Suppressor macrophage (primary cell): ENCODE measurements around the gene CEACAM19.
"Not testable (repeated sequence)": the region's sequence is repeated elsewhere in the genome, so short reads cannot be mapped to it uniquely, and the experiment has no call there.

Experiments
- DNase-seq, 4 experiments: peaks; one replicate each; pipeline ENCODE4 v3.0.0-alpha.2; 2020 to 2022

Gene CEACAM19

GRCh38 chr19:44702551-44703176 lies 31.4 kb downstream of the CEACAM19 start:
- DNase-seq, result no peak

DNA sequence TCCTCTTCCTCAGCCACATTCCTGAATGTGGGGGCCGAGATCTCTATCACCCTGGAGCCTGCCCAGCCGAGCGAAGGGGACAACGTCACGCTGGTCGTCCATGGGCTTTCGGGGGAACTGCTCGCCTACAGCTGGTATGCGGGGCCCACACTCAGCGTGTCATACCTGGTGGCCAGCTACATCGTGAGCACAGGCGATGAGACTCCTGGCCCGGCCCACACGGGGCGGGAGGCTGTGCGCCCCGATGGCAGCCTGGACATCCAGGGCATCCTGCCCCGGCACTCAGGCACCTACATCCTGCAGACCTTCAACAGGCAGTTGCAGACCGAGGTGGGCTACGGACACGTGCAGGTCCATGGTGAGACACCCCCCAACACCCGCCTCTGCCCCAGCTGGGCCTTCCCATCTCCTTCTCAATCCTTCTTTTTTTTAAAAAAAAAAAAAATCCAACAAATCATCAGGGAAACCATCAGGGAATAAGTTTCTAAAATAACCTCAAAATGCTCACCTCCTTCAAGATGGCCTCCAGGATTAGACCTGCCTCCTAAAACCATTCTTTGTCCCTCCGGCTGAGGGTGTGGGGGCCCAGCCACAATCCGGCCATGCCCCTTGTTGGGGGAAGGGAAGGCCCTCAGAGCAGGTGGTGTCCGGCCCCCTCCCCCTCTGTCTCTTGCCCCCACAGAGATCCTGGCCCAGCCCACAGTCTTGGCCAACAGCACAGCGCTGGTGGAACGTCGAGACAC lies 32.2 kb downstream of the CEACAM19 start:
- DNase-seq, result no peak

GRCh38 chr19:44704982-44705381 lies 33.7 kb downstream of the CEACAM19 start:
- no peak for DNase-seq

DNA sequence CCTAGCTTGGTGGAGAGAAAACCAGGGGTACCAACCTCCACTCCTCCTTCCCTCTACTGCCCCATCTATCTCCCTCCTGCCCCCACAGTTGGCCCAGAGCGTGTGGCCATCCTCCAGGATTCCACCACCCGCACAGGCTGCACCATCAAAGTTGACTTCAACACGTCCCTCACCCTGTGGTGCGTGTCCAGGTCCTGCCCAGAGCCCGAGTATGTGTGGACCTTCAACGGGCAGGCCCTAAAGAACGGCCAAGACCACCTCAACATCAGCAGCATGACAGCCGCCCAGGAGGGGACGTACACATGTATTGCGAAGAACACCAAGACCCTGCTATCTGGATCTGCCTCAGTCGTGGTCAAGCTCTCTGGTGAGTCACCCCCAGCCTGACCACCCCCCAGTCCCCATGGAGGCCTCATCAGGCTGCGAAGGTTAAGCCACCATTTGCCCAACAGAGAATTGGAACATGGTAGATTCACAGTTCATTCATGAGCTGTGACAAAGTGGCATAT lies 34.3 kb downstream of the CEACAM19 start:
- DNase-seq, result no peak

DNA sequence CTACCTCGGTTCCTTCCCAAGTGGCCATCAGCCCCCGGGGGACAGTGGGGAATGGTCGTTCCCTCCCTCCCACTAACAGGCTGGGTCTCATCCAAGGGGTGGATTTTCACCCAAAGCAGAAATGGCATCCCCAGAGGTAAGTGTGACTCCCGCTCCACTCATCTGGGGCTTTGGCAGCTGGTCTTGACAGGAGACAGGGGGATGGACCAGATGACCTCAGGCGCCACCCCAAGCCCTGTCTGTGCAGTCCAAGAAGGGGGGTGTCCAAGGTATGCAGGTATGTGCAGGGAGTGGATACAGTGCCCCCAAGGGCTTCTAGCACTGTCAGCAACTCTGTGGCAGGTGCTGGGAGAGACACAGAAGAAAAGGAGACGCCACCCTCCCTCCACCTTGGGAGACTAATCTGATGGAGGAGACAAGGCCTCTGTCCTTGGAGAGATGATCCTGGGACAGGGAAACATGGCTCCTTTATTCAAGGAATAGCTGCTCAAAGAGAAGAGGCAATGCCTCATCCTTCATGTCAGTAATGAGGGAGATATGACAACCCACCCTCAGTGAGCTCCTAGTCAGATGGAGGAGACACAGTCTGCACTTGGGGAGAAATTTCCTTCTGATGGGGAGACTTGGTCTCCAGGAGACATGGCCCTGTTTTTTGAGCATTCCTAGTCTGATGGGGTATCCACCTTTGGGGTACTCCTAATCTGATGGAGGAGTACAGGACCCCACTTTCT lies 35.4 kb downstream of the CEACAM19 start:
- no peak for DNase-seq

GRCh38 chr19:44707794-44708193 lies 36.5 kb downstream of the CEACAM19 start:
- no peak for DNase-seq

GRCh38 chr19:44708940-44709339 lies 37.7 kb downstream of the CEACAM19 start:
- DNase-seq, result no peak

- DNase-seq, result not testable (repeated sequence)
These were observed 38.4 kb downstream of the CEACAM19 start for GRCh38 chr19:44709434-44710266.

DNA sequence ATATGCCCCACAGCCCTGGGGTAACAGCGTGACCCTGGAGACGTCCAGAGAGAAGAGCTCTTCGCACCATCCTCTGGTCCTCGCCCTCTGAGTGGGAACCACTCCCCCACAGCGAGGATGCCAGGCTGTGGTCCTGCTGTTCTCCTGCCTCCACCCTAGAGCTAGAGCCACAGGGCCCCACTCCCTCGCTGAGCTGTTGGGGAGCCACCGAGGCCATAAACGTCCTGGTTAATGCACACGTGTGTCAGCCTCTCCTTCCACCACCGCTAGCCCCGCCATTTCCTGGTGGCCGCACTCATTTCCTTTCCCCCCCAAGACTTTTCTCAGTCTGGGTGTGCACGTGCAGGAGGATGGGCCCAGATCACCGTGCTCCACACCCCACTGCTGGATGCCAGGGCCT lies 39.2 kb downstream of the CEACAM19 start:
- no peak for DNase-seq

GRCh38 chr19:44712864-44713515 lies 41.7 kb downstream of the CEACAM19 start:
- peak in 1 of 4 experiments; percentile 28 for DNase-seq

DNA sequence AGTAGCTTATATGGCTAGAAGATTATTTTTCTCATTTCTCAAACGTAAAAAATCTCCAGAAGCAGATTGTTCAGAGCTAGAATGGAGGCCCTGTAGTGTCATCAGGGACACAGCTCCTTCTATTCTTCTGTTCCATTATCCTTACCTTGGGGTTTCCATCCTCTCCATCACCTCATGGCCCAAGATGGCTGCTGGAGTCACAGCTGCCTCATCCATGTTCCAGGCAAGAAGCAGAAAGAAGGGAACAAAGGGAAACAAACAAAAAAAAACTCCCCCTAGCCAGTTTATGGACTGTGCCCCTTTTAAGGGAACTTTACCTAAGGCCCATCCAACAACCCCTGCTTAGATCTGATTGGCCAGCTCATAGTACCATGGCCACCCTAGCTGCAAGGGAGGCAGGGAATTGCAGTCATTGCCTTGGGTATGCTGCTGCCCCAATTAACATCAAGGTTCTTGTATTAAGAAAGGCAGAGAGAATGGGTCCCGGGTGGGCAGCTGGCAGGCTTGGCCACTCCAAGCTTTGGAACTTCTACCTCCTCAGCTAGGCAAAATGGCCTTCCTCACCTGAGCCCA lies 43.4 kb downstream of the CEACAM19 start:
- no peak for DNase-seq

- DNase-seq, result no peak
These were observed 46.3 kb downstream of the CEACAM19 start for GRCh38 chr19:44717603-44718002.

DNA sequence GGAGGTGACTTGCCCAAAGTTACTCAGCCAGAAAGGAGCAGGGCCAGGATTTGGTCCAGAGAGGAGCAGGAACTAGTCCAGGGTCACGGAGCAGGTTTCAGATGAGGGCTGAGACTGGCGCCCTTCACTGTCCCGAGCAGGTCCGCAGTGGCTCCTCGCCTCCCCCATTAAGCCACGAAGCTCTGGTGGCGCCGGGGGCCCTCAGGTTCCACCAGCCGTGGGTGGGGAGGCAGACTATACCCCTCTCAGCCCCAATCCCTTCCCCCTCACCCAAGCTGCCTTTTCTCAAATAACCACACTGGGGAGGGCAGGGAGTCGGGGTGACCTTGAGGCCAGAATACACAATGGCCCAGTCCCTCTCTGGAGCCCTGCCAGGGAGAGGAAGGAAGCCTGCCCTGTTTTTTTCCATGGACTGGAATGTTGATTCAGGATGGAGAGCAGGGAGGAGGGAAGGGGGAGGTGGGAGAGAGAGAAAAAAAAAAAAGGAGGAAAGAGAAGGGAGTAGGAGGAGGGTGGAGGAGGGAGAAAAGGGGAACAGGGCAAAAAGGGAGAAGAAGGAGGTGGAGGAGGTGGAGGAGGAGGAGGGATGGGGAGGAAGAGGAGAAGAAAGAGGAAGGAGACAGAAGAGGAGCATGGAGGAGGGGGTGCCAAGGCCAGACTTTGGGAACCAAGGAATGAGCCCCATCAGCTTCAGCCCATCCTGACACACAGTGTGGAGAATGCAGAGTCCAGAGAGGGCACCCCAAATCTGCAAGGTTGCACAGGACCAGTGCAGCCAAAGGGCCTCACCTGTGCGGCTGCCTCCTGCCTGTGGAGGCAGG lies 47.4 kb downstream of the CEACAM19 start:
- DNase-seq, result peak in 3 of 4 experiments; percentile 27 to 52 (median 42)

- DNase-seq, result no peak
These were observed 48.0 kb downstream of the CEACAM19 start for GRCh38 chr19:44719262-44719701.

DNA sequence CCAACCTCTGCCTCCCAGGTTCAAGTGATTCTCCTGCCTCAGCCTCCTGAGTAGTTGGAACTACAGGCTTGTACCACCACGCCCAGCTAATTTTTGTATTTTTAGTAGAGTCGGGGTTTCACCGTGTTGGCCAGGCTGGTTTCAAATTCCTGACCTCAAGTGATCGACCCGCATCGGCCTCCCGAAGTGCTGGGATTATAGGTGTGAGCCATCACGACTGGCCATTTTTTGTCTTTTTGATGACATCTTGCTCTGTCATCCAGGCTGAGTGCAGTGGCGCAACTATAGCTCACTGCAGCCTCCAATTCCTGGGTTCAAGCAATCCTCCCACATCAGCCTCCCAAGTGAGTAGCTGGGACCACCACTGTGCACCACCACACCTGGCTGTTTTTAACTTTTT lies 49.1 kb downstream of the CEACAM19 start:
- not testable (repeated sequence) for DNase-seq

- peak in 2 of 4 experiments; percentile 41 to 50 for DNase-seq
These were observed 49.7 kb downstream of the CEACAM19 start for GRCh38 chr19:44720945-44721344.

DNA sequence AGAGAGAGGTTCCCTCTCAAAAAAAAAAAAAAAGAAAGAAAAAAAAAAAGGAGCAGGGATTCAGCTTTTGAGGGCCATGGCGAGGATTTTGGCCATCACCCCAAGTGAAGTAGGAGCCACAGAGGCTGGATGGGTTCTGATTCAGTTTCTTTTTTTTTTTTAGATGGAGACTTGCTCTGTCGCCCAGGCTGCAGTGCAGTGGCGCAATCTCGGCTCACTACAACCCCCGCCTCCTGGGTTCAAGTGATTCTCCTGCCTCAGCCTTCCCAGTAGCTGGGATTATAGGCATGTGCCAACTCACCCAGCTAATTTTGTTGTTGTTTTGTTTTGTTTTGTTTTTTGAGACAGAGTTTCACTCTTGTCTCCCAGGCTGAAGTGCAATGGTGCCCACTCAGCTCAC lies 50.1 kb downstream of the CEACAM19 start:
- peak in 2 of 4 experiments; percentile 46 for DNase-seq

- DNase-seq, result peak; percentile 92 to 97 (median 94)
These were observed 51.1 kb downstream of the CEACAM19 start for GRCh38 chr19:44722131-44723121.

- peak in 1 of 4 experiments; percentile 80 for DNase-seq
These were observed 52.1 kb downstream of the CEACAM19 start for GRCh38 chr19:44723299-44723951.
